Mesendoderm (in vitro differentiated cells): ENCODE data around the gene HNRNPH1.
"Not testable (repeated sequence)": the region's sequence is repeated elsewhere in the genome, so short reads cannot be mapped to it uniquely, and the experiment has no call there.

ENCODE experiments used
- DNase-seq: peaks from one replicate; pipeline ENCODE4 v3.0.0; 2013
- H2AK5ac ChIP-seq: 2 replicates; pipeline ENCODE4 v1.6.1; 2013; ENCODE audit warnings: low read length, inconsistent platforms
- H2BK120ac ChIP-seq: 2 replicates; pipeline ENCODE4 v1.6.1; 2013; ENCODE audit warnings: low read depth, mild to moderate bottlenecking, low read length, moderate library complexity, mixed read lengths
- H2BK15ac ChIP-seq: replicated peaks from 2 replicates; pipeline ENCODE4 v1.6.1; 2013; ENCODE audit warnings: low read depth, mild to moderate bottlenecking, moderate library complexity
- H2BK5ac ChIP-seq: 2 replicates; pipeline ENCODE4 v1.6.1; 2013; ENCODE audit warnings: low read length, inconsistent platforms
- H3K18ac ChIP-seq: 2 replicates; pipeline ENCODE4 v1.6.1; 2013; ENCODE audit warnings: mild to moderate bottlenecking, low read length, mixed read lengths
- H3K23ac ChIP-seq: one replicate; pipeline ENCODE4 v1.6.1; 2013; ENCODE audit warnings: low read length
- H3K27ac ChIP-seq: 2 replicates; pipeline ENCODE4 v1.5.1; 2013; ENCODE audit warnings: low read depth, mild to moderate bottlenecking, inconsistent platforms, low read length, moderate library complexity
- H3K27me3 ChIP-seq: 2 replicates; pipeline ENCODE4 v1.6.1; 2013; ENCODE audit warnings: low read length, control low read depth, mild to moderate bottlenecking, inconsistent platforms; ENCODE audit not compliant: insufficient read depth, poor library complexity
- H3K36me3 ChIP-seq: 2 replicates; pipeline ENCODE4 v1.6.1; 2013; ENCODE audit warnings: low read length, inconsistent platforms; ENCODE audit not compliant: control insufficient read depth, insufficient read depth
- H3K4ac ChIP-seq: one replicate; pipeline ENCODE4 v1.6.1; 2013; ENCODE audit warnings: low read depth, mild to moderate bottlenecking, low read length, moderate library complexity
- H3K4me1 ChIP-seq: 2 replicates; pipeline ENCODE4 v1.6.1; 2013; ENCODE audit warnings: low read depth, low read length, inconsistent platforms; ENCODE audit not compliant: control insufficient read depth
- H3K4me2 ChIP-seq: 2 replicates; pipeline ENCODE4 v1.6.1; 2013; ENCODE audit warnings: low read length
- H3K4me3 ChIP-seq: 2 replicates; pipeline ENCODE4 v1.5.1; 2013; ENCODE audit warnings: mild to moderate bottlenecking, low read length
- H3K56ac ChIP-seq: one replicate; pipeline ENCODE4 v1.6.1; 2013; ENCODE audit warnings: low read length
- H3K79me1 ChIP-seq: 2 replicates; pipeline ENCODE4 v1.6.1; 2013; ENCODE audit warnings: low read length, inconsistent platforms
- H3K79me2 ChIP-seq: 2 replicates; pipeline ENCODE4 v1.6.1; 2013; ENCODE audit warnings: mild to moderate bottlenecking, low read length; ENCODE audit not compliant: control insufficient read depth, insufficient read depth
- H3K9ac ChIP-seq: 2 replicates; pipeline ENCODE4 v1.6.1; 2013; ENCODE audit warnings: low read length, inconsistent platforms
- H4K5ac ChIP-seq: one replicate; pipeline ENCODE4 v1.6.1; 2013; ENCODE audit warnings: low read length
- H4K8ac ChIP-seq: one replicate; pipeline ENCODE4 v1.6.1; 2013; ENCODE audit warnings: low read depth, mild to moderate bottlenecking, control low read depth, low read length, moderate library complexity
- WGBS: extraction: QIAGEN DNeasy Blood & Tissue Kit; methylation state at CpG from one replicate; pipeline ENCODE4 v1.1.7; 2013; ENCODE audit warnings: low lambda C conversion rate, missing lambda C conversion rate; ENCODE audit not compliant: insufficient coverage; ENCODE audit errors: extremely low coverage; 5-methylcytosine and 5-hydroxymethylcytosine counted together

HNRNPH1 gene

DNA sequence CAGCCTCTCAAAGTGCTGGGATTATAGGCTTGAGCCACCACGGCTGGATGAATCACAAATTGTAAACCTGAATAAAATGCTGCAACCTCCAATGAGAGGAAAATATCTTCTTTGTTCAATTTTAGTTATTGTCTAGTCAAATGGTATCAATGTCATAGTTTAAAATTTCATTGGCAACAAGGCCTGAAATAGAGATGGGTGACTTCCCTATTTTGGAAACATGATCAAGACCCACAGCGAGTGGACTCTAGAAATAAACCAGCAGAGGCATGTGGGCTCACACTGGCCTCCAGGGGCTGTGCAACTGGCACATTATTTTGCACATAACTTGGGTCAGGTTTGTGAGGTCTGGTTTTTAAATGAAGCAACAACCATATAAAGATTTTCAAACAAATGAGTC, 29.7 kb upstream of the HNRNPH1 start:
- not testable (repeated sequence) for DNase-seq, H3K4me3 ChIP-seq, H3K4me1 ChIP-seq, H3K4me2 ChIP-seq, H2BK15ac ChIP-seq, H3K27me3 ChIP-seq, H2BK120ac ChIP-seq, H3K4ac ChIP-seq, H2BK5ac ChIP-seq, H2AK5ac ChIP-seq, H3K79me1 ChIP-seq, H3K79me2 ChIP-seq, H4K8ac ChIP-seq, H3K18ac ChIP-seq, H4K5ac ChIP-seq, H3K23ac ChIP-seq, H3K27ac ChIP-seq, H3K36me3 ChIP-seq, H3K9ac ChIP-seq, H3K56ac ChIP-seq
- WGBS: no CpG with 5 or more reads among the region's 2 CpGs

DNA sequence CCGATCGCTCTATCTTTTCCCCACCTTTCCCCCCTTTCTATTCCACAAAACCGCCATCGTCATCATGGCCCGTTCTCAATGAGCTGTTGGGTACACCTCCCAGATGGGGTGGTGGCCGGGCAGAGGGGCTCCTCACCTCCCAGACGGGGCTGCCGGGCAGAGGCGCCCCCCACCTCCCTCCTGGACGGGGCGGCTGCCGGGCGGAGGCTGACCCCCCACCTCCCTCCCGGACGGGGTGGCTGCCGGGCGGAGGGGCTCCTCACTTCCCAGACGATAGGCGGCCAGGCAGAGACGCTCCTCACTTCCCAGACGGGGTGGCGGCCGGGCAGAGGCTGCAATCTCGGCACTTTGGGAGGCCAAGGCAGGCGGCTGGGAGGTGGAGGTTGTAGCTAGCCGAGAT, 26.8 kb upstream of the HNRNPH1 start:
- H3K27ac ChIP-seq, H3K4ac ChIP-seq, DNase-seq, H3K56ac ChIP-seq, H4K8ac ChIP-seq, H2BK120ac ChIP-seq, H3K9ac ChIP-seq, H3K18ac ChIP-seq, H3K4me2 ChIP-seq, H3K23ac ChIP-seq, H3K36me3 ChIP-seq, H3K4me1 ChIP-seq, H3K27me3 ChIP-seq, H3K79me1 ChIP-seq, H2BK5ac ChIP-seq, H3K79me2 ChIP-seq, H2AK5ac ChIP-seq, H3K4me3 ChIP-seq, H2BK15ac ChIP-seq, H4K5ac ChIP-seq: not testable (repeated sequence)
- no CpG with 5 or more reads among the region's 26 CpGs for WGBS

- WGBS: no CpG with 5 or more reads among the region's 10 CpGs
- not testable (repeated sequence) for H3K79me1 ChIP-seq, H2AK5ac ChIP-seq
Measured at GRCh38 chr5:179649166-179649703, 25.8 kb upstream of the HNRNPH1 start.

DNA sequence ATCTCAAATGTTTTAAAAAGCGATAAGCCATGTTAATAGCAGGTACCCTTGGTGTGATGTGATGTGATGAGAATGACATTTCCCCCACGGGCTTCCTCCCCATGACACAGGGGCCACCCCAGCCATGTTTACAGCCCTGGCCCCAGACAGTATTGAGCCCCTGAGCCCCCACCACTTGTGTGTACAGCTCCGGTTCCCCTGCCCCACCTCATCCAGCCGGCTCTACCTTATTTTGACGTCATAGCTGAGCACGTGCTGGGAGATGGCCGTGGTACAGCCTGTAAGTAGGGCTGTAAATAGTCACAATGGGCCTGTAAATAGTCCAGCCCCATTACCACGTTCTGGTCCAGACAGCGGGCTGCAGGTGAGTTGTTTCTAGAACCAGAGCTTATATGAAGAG, 24.9 kb upstream of the HNRNPH1 start:
- Histone ChIP-seq H3K18ac (no peak overlapping the region), H4K8ac (no peak overlapping the region), H3K27me3 (no peaks in the 10 kb centered on the region), H2AK5ac (no peak overlapping the region), H3K23ac (no peak overlapping the region), H3K4me3 (no peak overlapping the region), H3K36me3 (no peaks in the 10 kb centered on the region), H4K5ac (no peak overlapping the region), H2BK15ac (no peak overlapping the region), H3K56ac (no peak overlapping the region), H3K27ac (no peak overlapping the region), H3K4ac (no peak overlapping the region), H3K4me1 (no peaks in the 10 kb centered on the region), H3K4me2 (no peak overlapping the region), H3K79me2 (no peaks in the 10 kb centered on the region), H3K79me1 (no peaks in the 10 kb centered on the region), H2BK120ac (no peak overlapping the region), H2BK5ac (no peak overlapping the region), H3K9ac (no peak overlapping the region)
- no peak for DNase-seq
- no CpG with 5 or more reads among the region's 9 CpGs for WGBS

More at GRCh38 chr5:179649166-179649703, 25.8 kb upstream of the HNRNPH1 start:
- H3K4me1 ChIP-seq, H3K27ac ChIP-seq, H3K36me3 ChIP-seq, H3K4me2 ChIP-seq, H3K79me2 ChIP-seq, H4K5ac ChIP-seq, H2BK15ac ChIP-seq, H2BK120ac ChIP-seq, H3K56ac ChIP-seq, DNase-seq, H4K8ac ChIP-seq, H3K4me3 ChIP-seq, H2BK5ac ChIP-seq, H3K4ac ChIP-seq, H3K18ac ChIP-seq, H3K23ac ChIP-seq, H3K27me3 ChIP-seq, H3K9ac ChIP-seq: not testable (repeated sequence)

GRCh38 chr5:179644766-179645165, 21.3 kb upstream of the HNRNPH1 start:
- DNase-seq, H2BK120ac ChIP-seq, H3K36me3 ChIP-seq, H2AK5ac ChIP-seq, H3K79me2 ChIP-seq, H3K9ac ChIP-seq, H3K4ac ChIP-seq, H3K18ac ChIP-seq, H3K56ac ChIP-seq, H4K8ac ChIP-seq, H4K5ac ChIP-seq, H3K27me3 ChIP-seq, H3K4me3 ChIP-seq, H2BK15ac ChIP-seq, H3K23ac ChIP-seq, H3K4me2 ChIP-seq, H3K4me1 ChIP-seq, H3K27ac ChIP-seq, H2BK5ac ChIP-seq, H3K79me1 ChIP-seq: not testable (repeated sequence)
- WGBS: no CpG with 5 or more reads among the region's 5 CpGs

DNA sequence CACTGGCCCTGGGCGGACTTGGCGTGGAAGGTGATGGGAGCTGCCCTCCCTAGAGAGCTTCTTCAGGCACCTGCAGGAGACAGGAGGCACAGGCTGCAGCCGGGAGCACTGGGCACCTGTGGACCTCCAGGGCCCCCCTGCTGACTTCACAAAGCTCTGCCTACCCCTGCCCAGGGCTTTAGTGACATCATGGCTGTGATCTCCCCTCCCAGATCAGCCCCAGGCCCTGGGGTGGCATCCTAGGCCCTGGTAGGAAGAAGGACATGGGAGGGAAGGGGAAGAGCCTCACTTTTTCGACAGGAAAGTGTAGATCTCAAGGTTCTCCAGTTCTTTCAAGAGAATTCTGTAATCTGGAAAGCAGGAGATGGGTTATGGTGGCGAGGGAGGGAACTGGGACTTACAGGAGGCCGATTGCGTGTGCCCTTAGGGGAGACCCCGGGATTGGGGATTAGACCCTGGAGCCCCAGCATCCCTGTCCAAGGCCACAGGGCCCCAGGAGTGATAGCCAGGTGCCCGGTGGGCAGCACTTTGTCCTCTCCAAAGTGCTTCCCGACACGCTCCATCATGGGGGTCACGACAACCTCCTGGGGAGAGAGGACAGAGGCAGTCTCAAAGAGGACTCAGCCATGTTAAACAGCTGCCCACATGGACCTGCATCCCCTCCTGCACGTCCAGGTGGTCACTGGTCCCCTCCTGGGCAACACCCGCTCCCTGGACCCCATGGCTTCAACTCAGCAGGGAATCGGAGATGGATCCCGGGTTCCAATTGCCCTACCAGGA, 19.9 kb upstream of the HNRNPH1 start:
- H3K4ac ChIP-seq, H3K79me2 ChIP-seq, H3K27ac ChIP-seq, H2BK5ac ChIP-seq, H3K4me2 ChIP-seq, DNase-seq, H3K4me3 ChIP-seq, H3K18ac ChIP-seq, H2AK5ac ChIP-seq, H3K79me1 ChIP-seq, H2BK15ac ChIP-seq, H2BK120ac ChIP-seq, H4K8ac ChIP-seq, H3K9ac ChIP-seq, H3K4me1 ChIP-seq, H3K36me3 ChIP-seq, H3K27me3 ChIP-seq, H3K56ac ChIP-seq, H3K23ac ChIP-seq, H4K5ac ChIP-seq: not testable (repeated sequence)
- no CpG with 5 or more reads among the region's 16 CpGs for WGBS
